Measurements from ENCODE around the gene FGGY.
"Not testable (repeated sequence)": the region's sequence is repeated elsewhere in the genome, so short reads cannot be mapped to it uniquely, and the experiment has no call there.

Gene FGGY

GRCh38 chr1:59452559-59452958 lies 155.7 kb downstream of the FGGY start:
- no peak for DNase-seq

- DNase-seq = no peak
These were observed 156.5 kb downstream of the FGGY start for GRCh38 chr1:59453297-59453968.

- no peak for DNase-seq
These were observed 158.3 kb downstream of the FGGY start for GRCh38 chr1:59455206-59455605.

- no peak for DNase-seq
These were observed 160.9 kb downstream of the FGGY start for GRCh38 chr1:59457786-59458185.

GRCh38 chr1:59458884-59459283 lies 162.0 kb downstream of the FGGY start:
- DNase-seq = no peak

- not testable (repeated sequence) for DNase-seq
These were observed 166.0 kb downstream of the FGGY start for GRCh38 chr1:59462942-59463341.

GRCh38 chr1:59465478-59465877 lies 168.6 kb downstream of the FGGY start:
- DNase-seq = not testable (repeated sequence)

- no peak for DNase-seq
These were observed 172.0 kb downstream of the FGGY start for GRCh38 chr1:59468828-59469428.

GRCh38 chr1:59471991-59472570 lies 175.2 kb downstream of the FGGY start:
- not testable (repeated sequence) for DNase-seq

- no peak for DNase-seq
These were observed 176.9 kb downstream of the FGGY start for GRCh38 chr1:59473831-59474230.

GRCh38 chr1:59474496-59474895 lies 177.6 kb downstream of the FGGY start:
- DNase-seq = no peak

GRCh38 chr1:59475737-59476136 lies 178.8 kb downstream of the FGGY start:
- DNase-seq = no peak

GRCh38 chr1:59477286-59477685 lies 180.4 kb downstream of the FGGY start:
- no peak for DNase-seq

GRCh38 chr1:59477867-59478266 lies 181.0 kb downstream of the FGGY start:
- DNase-seq = no peak

- no peak for DNase-seq
These were observed 181.9 kb downstream of the FGGY start for GRCh38 chr1:59478822-59479221.

- no peak for DNase-seq
These were observed 183.4 kb downstream of the FGGY start for GRCh38 chr1:59480188-59480888.

GRCh38 chr1:59481881-59482505 lies 185.1 kb downstream of the FGGY start:
- DNase-seq = no peak

GRCh38 chr1:59482986-59483385 lies 186.1 kb downstream of the FGGY start:
- DNase-seq = no peak

- no peak for DNase-seq
These were observed 187.2 kb downstream of the FGGY start for GRCh38 chr1:59484096-59484495.

- no peak for DNase-seq
These were observed 188.3 kb downstream of the FGGY start for GRCh38 chr1:59485171-59485570.

GRCh38 chr1:59485949-59486348 lies 189.1 kb downstream of the FGGY start:
- no peak for DNase-seq

GRCh38 chr1:59486615-59487014 lies 189.7 kb downstream of the FGGY start:
- no peak for DNase-seq

- no peak for DNase-seq
These were observed 190.6 kb downstream of the FGGY start for GRCh38 chr1:59487335-59488031.
